ENCODE data around the gene RARS2.
"Not testable (repeated sequence)": the region's sequence is repeated elsewhere in the genome, so short reads cannot be mapped to it uniquely, and the experiment has no call there.

RARS2 gene

GRCh38 chr6:87617405-87617804, 27.6 kb upstream of the RARS2 start:
- Histone ChIP-seq H3K4me1 (ENCODE audit: control insufficient read depth, insufficient read depth, low read length, poor library complexity, severe bottlenecking) (no peaks in the 10 kb centered on the region), H3K9me3 (ENCODE audit: control insufficient read depth, low read length) (no peaks in the 10 kb centered on the region), H3K4me3 (ENCODE audit: extremely low read depth, insufficient read depth, low read length, poor library complexity, severe bottlenecking) (no peak overlapping the region), H3K36me3 (ENCODE audit: control insufficient read depth, insufficient read depth, low read length) (peaks cover 27% of the 10 kb centered on the region), H3K27ac (ENCODE audit: low read depth, low read length, severe bottlenecking) (no peak overlapping the region)
- WGBS, 2 experiments (ENCODE audit: insufficient coverage in 2 of 2): 87 to 95% methylated on average over 2 of the region's 4 CpGs

- H3K9me3 ChIP-seq (ENCODE audit: control insufficient read depth, low read length); H3K4me3 ChIP-seq (ENCODE audit: extremely low read depth, insufficient read depth, low read length, poor library complexity, severe bottlenecking); H3K4me1 ChIP-seq (ENCODE audit: control insufficient read depth, insufficient read depth, low read length, poor library complexity, severe bottlenecking); H3K27ac ChIP-seq (ENCODE audit: low read depth, low read length, severe bottlenecking): not testable (repeated sequence)
- peaks cover 45% of the 10 kb centered on the region for H3K36me3 ChIP-seq (ENCODE audit: control insufficient read depth, insufficient read depth, low read length)
- 80 to 100% methylated on average over 1 to 2 of the region's 2 CpGs for WGBS, 2 experiments (ENCODE audit: insufficient coverage in 2 of 2)
These were observed 23.2 kb upstream of the RARS2 start for GRCh38 chr6:87613018-87613417.

GRCh38 chr6:87608802-87609201, 19.0 kb upstream of the RARS2 start:
- H3K36me3 ChIP-seq (ENCODE audit: control insufficient read depth, insufficient read depth, low read length): peaks cover 31% of the 10 kb centered on the region
- H3K9me3 ChIP-seq (ENCODE audit: control insufficient read depth, low read length): no peaks in the 10 kb centered on the region
- 100% methylated on average over 1 of the region's 3 CpGs; no CpG with 5 or more reads in 1 of the 2 experiments for WGBS, 2 experiments (ENCODE audit: insufficient coverage in 2 of 2)
- no peak overlapping the region for H3K27ac ChIP-seq (ENCODE audit: low read depth, low read length, severe bottlenecking)
- no peak overlapping the region for H3K4me3 ChIP-seq (ENCODE audit: extremely low read depth, insufficient read depth, low read length, poor library complexity, severe bottlenecking)
- no peaks in the 10 kb centered on the region for H3K4me1 ChIP-seq (ENCODE audit: control insufficient read depth, insufficient read depth, low read length, poor library complexity, severe bottlenecking)

- Histone ChIP-seq H3K27ac (ENCODE audit: low read depth, low read length, severe bottlenecking) (no peak overlapping the region), H3K4me3 (ENCODE audit: extremely low read depth, insufficient read depth, low read length, poor library complexity, severe bottlenecking) (no peak overlapping the region), H3K36me3 (ENCODE audit: control insufficient read depth, insufficient read depth, low read length) (peaks cover 22% of the 10 kb centered on the region), H3K4me1 (ENCODE audit: control insufficient read depth, insufficient read depth, low read length, poor library complexity, severe bottlenecking) (no peaks in the 10 kb centered on the region), H3K9me3 (ENCODE audit: control insufficient read depth, low read length) (no peaks in the 10 kb centered on the region)
- 80 to 90% methylated on average over 2 of the region's 2 CpGs for WGBS, 2 experiments (ENCODE audit: insufficient coverage in 2 of 2)
These were observed 16.4 kb upstream of the RARS2 start for GRCh38 chr6:87606199-87606598.

GRCh38 chr6:87600576-87600975, 10.8 kb upstream of the RARS2 start:
- no CpG with 5 or more reads among the region's 1 CpG for WGBS, 2 experiments (ENCODE audit: insufficient coverage in 2 of 2)
- no peak overlapping the region for H3K27ac ChIP-seq (ENCODE audit: low read depth, low read length, severe bottlenecking)
- H3K36me3 ChIP-seq (ENCODE audit: control insufficient read depth, insufficient read depth, low read length): peaks cover 25% of the 10 kb centered on the region

GRCh38 chr6:87590990-87591389, 1.2 kb upstream of the RARS2 start:
- Histone ChIP-seq H3K4me1 (ENCODE audit: control insufficient read depth, insufficient read depth, low read length, poor library complexity, severe bottlenecking) (peaks cover 9% of the 10 kb centered on the region), H3K9me3 (ENCODE audit: control insufficient read depth, low read length) (no peaks in the 10 kb centered on the region), H3K36me3 (ENCODE audit: control insufficient read depth, insufficient read depth, low read length) (peaks cover 49% of the 10 kb centered on the region), H3K4me3 (ENCODE audit: extremely low read depth, insufficient read depth, low read length, poor library complexity, severe bottlenecking) (peak overlapping the region; percentile 86), H3K27ac (ENCODE audit: low read depth, low read length, severe bottlenecking) (no peak overlapping the region)
- WGBS, 2 experiments (ENCODE audit: insufficient coverage in 2 of 2): 87 to 89% methylated on average over 1 to 2 of the region's 4 CpGs

More at GRCh38 chr6:87600576-87600975, 10.8 kb upstream of the RARS2 start:
- no peak overlapping the region for H3K4me3 ChIP-seq (ENCODE audit: extremely low read depth, insufficient read depth, low read length, poor library complexity, severe bottlenecking)
- no peaks in the 10 kb centered on the region for H3K9me3 ChIP-seq (ENCODE audit: control insufficient read depth, low read length)
- H3K4me1 ChIP-seq (ENCODE audit: control insufficient read depth, insufficient read depth, low read length, poor library complexity, severe bottlenecking): no peaks in the 10 kb centered on the region

GRCh38 chr6:87590417-87590880, 662 bp upstream of the RARS2 start:
- 0 to 1% methylated on average over 6 to 10 of the region's 11 CpGs for WGBS, 2 experiments (ENCODE audit: insufficient coverage in 2 of 2)
- peak overlapping the region; percentile 73 for H3K27ac ChIP-seq (ENCODE audit: low read depth, low read length, severe bottlenecking)

GRCh38 chr6:87588756-87589407, 905 bp downstream of the RARS2 start:
- H3K4me3 ChIP-seq (ENCODE audit: extremely low read depth, insufficient read depth, low read length, poor library complexity, severe bottlenecking): peak overlapping the region; percentile 86
- H3K36me3 ChIP-seq (ENCODE audit: control insufficient read depth, insufficient read depth, low read length): peaks cover 57% of the 10 kb centered on the region
- 60 to 100% methylated on average over 1 to 5 of the region's 10 CpGs for WGBS, 2 experiments (ENCODE audit: insufficient coverage in 2 of 2)
- peaks cover 9% of the 10 kb centered on the region for H3K4me1 ChIP-seq (ENCODE audit: control insufficient read depth, insufficient read depth, low read length, poor library complexity, severe bottlenecking)
- no peak overlapping the region for H3K27ac ChIP-seq (ENCODE audit: low read depth, low read length, severe bottlenecking)
- H3K9me3 ChIP-seq (ENCODE audit: control insufficient read depth, low read length): no peaks in the 10 kb centered on the region

More at GRCh38 chr6:87590417-87590880, 662 bp upstream of the RARS2 start:
- peaks cover 49% of the 10 kb centered on the region for H3K36me3 ChIP-seq (ENCODE audit: control insufficient read depth, insufficient read depth, low read length)
- H3K4me3 ChIP-seq (ENCODE audit: extremely low read depth, insufficient read depth, low read length, poor library complexity, severe bottlenecking): peak overlapping the region; percentile 86
- no peaks in the 10 kb centered on the region for H3K9me3 ChIP-seq (ENCODE audit: control insufficient read depth, low read length)
- H3K4me1 ChIP-seq (ENCODE audit: control insufficient read depth, insufficient read depth, low read length, poor library complexity, severe bottlenecking): peaks cover 9% of the 10 kb centered on the region

GRCh38 chr6:87586371-87587077, 3.3 kb downstream of the RARS2 start:
- Histone ChIP-seq H3K4me1 (ENCODE audit: control insufficient read depth, insufficient read depth, low read length, poor library complexity, severe bottlenecking) (peaks cover 9% of the 10 kb centered on the region), H3K36me3 (ENCODE audit: control insufficient read depth, insufficient read depth, low read length) (peaks cover 57% of the 10 kb centered on the region), H3K4me3 (ENCODE audit: extremely low read depth, insufficient read depth, low read length, poor library complexity, severe bottlenecking) (no peak overlapping the region), H3K9me3 (ENCODE audit: control insufficient read depth, low read length) (no peaks in the 10 kb centered on the region), H3K27ac (ENCODE audit: low read depth, low read length, severe bottlenecking) (no peak overlapping the region)
- WGBS, 2 experiments (ENCODE audit: insufficient coverage in 2 of 2): 92 to 93% methylated on average over 6 to 7 of the region's 8 CpGs

- 100% methylated on average over 2 of the region's 4 CpGs; no CpG with 5 or more reads in 1 of the 2 experiments for WGBS, 2 experiments (ENCODE audit: insufficient coverage in 2 of 2)
- H3K9me3 ChIP-seq (ENCODE audit: control insufficient read depth, low read length): no peaks in the 10 kb centered on the region
- H3K27ac ChIP-seq (ENCODE audit: low read depth, low read length, severe bottlenecking): no peak overlapping the region
- H3K36me3 ChIP-seq (ENCODE audit: control insufficient read depth, insufficient read depth, low read length): peaks cover 83% of the 10 kb centered on the region
- no peak overlapping the region for H3K4me3 ChIP-seq (ENCODE audit: extremely low read depth, insufficient read depth, low read length, poor library complexity, severe bottlenecking)
- H3K4me1 ChIP-seq (ENCODE audit: control insufficient read depth, insufficient read depth, low read length, poor library complexity, severe bottlenecking): peaks cover 5% of the 10 kb centered on the region
These were observed 6.0 kb downstream of the RARS2 start for GRCh38 chr6:87583822-87584221.

GRCh38 chr6:87575423-87575822, 14.4 kb downstream of the RARS2 start:
- Histone ChIP-seq H3K4me3 (ENCODE audit: extremely low read depth, insufficient read depth, low read length, poor library complexity, severe bottlenecking) (no peak overlapping the region), H3K36me3 (ENCODE audit: control insufficient read depth, insufficient read depth, low read length) (peaks cover 51% of the 10 kb centered on the region), H3K4me1 (ENCODE audit: control insufficient read depth, insufficient read depth, low read length, poor library complexity, severe bottlenecking) (peaks cover 9% of the 10 kb centered on the region), H3K9me3 (ENCODE audit: control insufficient read depth, low read length) (no peaks in the 10 kb centered on the region), H3K27ac (ENCODE audit: low read depth, low read length, severe bottlenecking) (no peak overlapping the region)
- no CpG with 5 or more reads among the region's 2 CpGs for WGBS, 2 experiments (ENCODE audit: insufficient coverage in 2 of 2)
